SK-N-SH (cell line): ENCODE measurements around the gene KRT6B.

Source experiments
- JUND ChIP-seq: IDR thresholded peaks from 2 replicates; pipeline ENCODE4 v1.4.0; 2012
- TF ChIP-seq, protein P1 (sequence below): fragments of 200-600 bp; sonication (generic); IDR thresholded peaks from 2 replicates; pipeline ENCODE4 v1.6.1; 2017; ENCODE audit warnings: antibody characterized with exemption, mild to moderate bottlenecking, moderate library complexity

DNA sequence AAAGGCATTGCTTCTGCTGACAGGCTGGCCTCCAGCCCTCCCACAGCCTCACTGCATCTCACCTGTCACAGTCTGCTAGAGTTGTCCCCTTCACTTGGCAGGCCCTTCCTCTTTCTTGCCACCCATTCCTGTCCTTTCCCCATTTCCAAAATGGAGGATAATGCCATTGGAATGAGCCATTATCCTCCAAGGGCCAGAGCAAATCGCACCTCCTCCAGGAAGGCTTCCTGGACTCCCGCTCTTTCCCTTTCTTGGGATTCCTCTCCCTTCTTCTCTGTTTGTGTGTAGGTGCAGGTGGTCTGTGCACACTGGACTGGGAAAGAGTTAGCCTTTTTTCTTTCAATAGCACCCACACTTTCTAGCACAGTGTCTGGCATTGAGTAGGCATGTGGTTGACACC lies 49.6 kb downstream of the KRT6B start:
- no peak for TF ChIP-seq JUND
- TF ChIP-seq, protein P1, sequence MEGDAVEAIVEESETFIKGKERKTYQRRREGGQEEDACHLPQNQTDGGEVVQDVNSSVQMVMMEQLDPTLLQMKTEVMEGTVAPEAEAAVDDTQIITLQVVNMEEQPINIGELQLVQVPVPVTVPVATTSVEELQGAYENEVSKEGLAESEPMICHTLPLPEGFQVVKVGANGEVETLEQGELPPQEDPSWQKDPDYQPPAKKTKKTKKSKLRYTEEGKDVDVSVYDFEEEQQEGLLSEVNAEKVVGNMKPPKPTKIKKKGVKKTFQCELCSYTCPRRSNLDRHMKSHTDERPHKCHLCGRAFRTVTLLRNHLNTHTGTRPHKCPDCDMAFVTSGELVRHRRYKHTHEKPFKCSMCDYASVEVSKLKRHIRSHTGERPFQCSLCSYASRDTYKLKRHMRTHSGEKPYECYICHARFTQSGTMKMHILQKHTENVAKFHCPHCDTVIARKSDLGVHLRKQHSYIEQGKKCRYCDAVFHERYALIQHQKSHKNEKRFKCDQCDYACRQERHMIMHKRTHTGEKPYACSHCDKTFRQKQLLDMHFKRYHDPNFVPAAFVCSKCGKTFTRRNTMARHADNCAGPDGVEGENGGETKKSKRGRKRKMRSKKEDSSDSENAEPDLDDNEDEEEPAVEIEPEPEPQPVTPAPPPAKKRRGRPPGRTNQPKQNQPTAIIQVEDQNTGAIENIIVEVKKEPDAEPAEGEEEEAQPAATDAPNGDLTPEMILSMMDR = no peak
